ENCODE results near the gene MIA2.
"Not testable (repeated sequence)": the region's sequence is repeated elsewhere in the genome, so short reads cannot be mapped to it uniquely, and the experiment has no call there.

Gene MIA2

GRCh38 chr14:39272918-39273317, 39.2 kb downstream of the MIA2 start:
- Mint-ChIP-seq H3K36me3 (ENCODE audit: low read depth) (peaks cover 23% of the 10 kb centered on the region), H3K27me3 (no peaks in the 10 kb centered on the region), H3K4me3 (no peak overlapping the region), H3K9me3 (peaks cover 3% of the 10 kb centered on the region), H3K4me1 (ENCODE audit: low read depth) (peaks cover 82% of the 10 kb centered on the region), H3K27ac (peak overlapping the region; percentile 11)
- DNase-seq: no peak

GRCh38 chr14:39275395-39275794, 41.7 kb downstream of the MIA2 start:
- Mint-ChIP-seq H3K27me3 (no peaks in the 10 kb centered on the region), H3K27ac (no peak overlapping the region), H3K36me3 (ENCODE audit: low read depth) (peaks cover 45% of the 10 kb centered on the region), H3K4me1 (ENCODE audit: low read depth) (peaks cover 77% of the 10 kb centered on the region), H3K9me3 (peaks cover 3% of the 10 kb centered on the region), H3K4me3 (no peak overlapping the region)
- DNase-seq: no peak

GRCh38 chr14:39276005-39276404, 42.3 kb downstream of the MIA2 start:
- peaks cover 71% of the 10 kb centered on the region for H3K4me1 Mint-ChIP-seq (ENCODE audit: low read depth)
- peaks cover 47% of the 10 kb centered on the region for H3K36me3 Mint-ChIP-seq (ENCODE audit: low read depth)

GRCh38 chr14:39276579-39277114, 42.9 kb downstream of the MIA2 start:
- DNase-seq: no peak
- peaks cover 49% of the 10 kb centered on the region for H3K36me3 Mint-ChIP-seq (ENCODE audit: low read depth)
- H3K4me1 Mint-ChIP-seq (ENCODE audit: low read depth): peaks cover 64% of the 10 kb centered on the region
- no peak overlapping the region for H3K4me3 Mint-ChIP-seq
- H3K9me3 Mint-ChIP-seq: peaks cover under 1% of the 10 kb centered on the region
- peak overlapping the region; percentile 58 for H3K27ac Mint-ChIP-seq
- no peaks in the 10 kb centered on the region for H3K27me3 Mint-ChIP-seq

More at GRCh38 chr14:39276005-39276404, 42.3 kb downstream of the MIA2 start:
- H3K27ac Mint-ChIP-seq: peak overlapping the region; percentile 58
- no peak overlapping the region for H3K4me3 Mint-ChIP-seq
- no peaks in the 10 kb centered on the region for H3K27me3 Mint-ChIP-seq
- DNase-seq: no peak
- H3K9me3 Mint-ChIP-seq: peaks cover 3% of the 10 kb centered on the region

GRCh38 chr14:39279515-39279914, 45.8 kb downstream of the MIA2 start:
- H3K4me3 Mint-ChIP-seq: no peak overlapping the region
- peak overlapping the region; percentile 37 for H3K27ac Mint-ChIP-seq
- no peak for DNase-seq
- H3K4me1 Mint-ChIP-seq (ENCODE audit: low read depth): peaks cover 43% of the 10 kb centered on the region
- H3K9me3 Mint-ChIP-seq: no peaks in the 10 kb centered on the region
- H3K27me3 Mint-ChIP-seq: no peaks in the 10 kb centered on the region
- peaks cover 61% of the 10 kb centered on the region for H3K36me3 Mint-ChIP-seq (ENCODE audit: low read depth)

- not testable (repeated sequence) for H3K4me3 Mint-ChIP-seq, H3K9me3 Mint-ChIP-seq, H3K27ac Mint-ChIP-seq, H3K27me3 Mint-ChIP-seq, DNase-seq
- Mint-ChIP-seq H3K4me1 (ENCODE audit: low read depth) (peaks cover 36% of the 10 kb centered on the region), H3K36me3 (ENCODE audit: low read depth) (peaks cover 65% of the 10 kb centered on the region)
These were observed 47.0 kb downstream of the MIA2 start for GRCh38 chr14:39280678-39281077.

GRCh38 chr14:39289523-39289922, 55.8 kb downstream of the MIA2 start:
- H3K4me1 Mint-ChIP-seq (ENCODE audit: low read depth): peaks cover 8% of the 10 kb centered on the region
- H3K36me3 Mint-ChIP-seq (ENCODE audit: low read depth): peaks cover 71% of the 10 kb centered on the region
- H3K4me3 Mint-ChIP-seq: no peak overlapping the region
- no peaks in the 10 kb centered on the region for H3K9me3 Mint-ChIP-seq
- no peak overlapping the region for H3K27ac Mint-ChIP-seq
- H3K27me3 Mint-ChIP-seq: no peaks in the 10 kb centered on the region
- DNase-seq: no peak

- Mint-ChIP-seq H3K4me1 (ENCODE audit: low read depth) (peaks cover 8% of the 10 kb centered on the region), H3K4me3 (no peak overlapping the region), H3K36me3 (ENCODE audit: low read depth) (peaks cover 76% of the 10 kb centered on the region), H3K27ac (no peak overlapping the region), H3K9me3 (no peaks in the 10 kb centered on the region), H3K27me3 (no peaks in the 10 kb centered on the region)
- DNase-seq: no peak
These were observed 58.0 kb downstream of the MIA2 start for GRCh38 chr14:39291701-39292100.

- Mint-ChIP-seq H3K36me3 (ENCODE audit: low read depth) (peaks cover 79% of the 10 kb centered on the region), H3K27me3 (no peaks in the 10 kb centered on the region)
- DNase-seq: no peak
These were observed 59.9 kb downstream of the MIA2 start for GRCh38 chr14:39293629-39294028.

GRCh38 chr14:39300389-39300788, 66.7 kb downstream of the MIA2 start:
- not testable (repeated sequence) for H3K27me3 Mint-ChIP-seq; H3K4me1 Mint-ChIP-seq (ENCODE audit: low read depth); H3K4me3 Mint-ChIP-seq; H3K9me3 Mint-ChIP-seq; DNase-seq; H3K27ac Mint-ChIP-seq
- H3K36me3 Mint-ChIP-seq (ENCODE audit: low read depth): peaks cover 76% of the 10 kb centered on the region

More at GRCh38 chr14:39293629-39294028, 59.9 kb downstream of the MIA2 start:
- Mint-ChIP-seq H3K4me3 (no peak overlapping the region), H3K4me1 (ENCODE audit: low read depth) (peaks cover 8% of the 10 kb centered on the region), H3K9me3 (no peaks in the 10 kb centered on the region), H3K27ac (no peak overlapping the region)

- Mint-ChIP-seq H3K4me3 (no peak overlapping the region), H3K27ac (peak overlapping the region; percentile 23), H3K4me1 (ENCODE audit: low read depth) (peaks cover 10% of the 10 kb centered on the region), H3K9me3 (no peaks in the 10 kb centered on the region), H3K36me3 (ENCODE audit: low read depth) (peaks cover 68% of the 10 kb centered on the region), H3K27me3 (no peaks in the 10 kb centered on the region)
- no peak for DNase-seq
These were observed 68.6 kb downstream of the MIA2 start for GRCh38 chr14:39302124-39302810.

GRCh38 chr14:39303115-39303514, 69.4 kb downstream of the MIA2 start:
- Mint-ChIP-seq H3K27me3 (no peaks in the 10 kb centered on the region), H3K9me3 (no peaks in the 10 kb centered on the region), H3K4me1 (ENCODE audit: low read depth) (peaks cover 10% of the 10 kb centered on the region), H3K36me3 (ENCODE audit: low read depth) (peaks cover 68% of the 10 kb centered on the region), H3K4me3 (no peak overlapping the region), H3K27ac (no peak overlapping the region)
- DNase-seq: no peak

- H3K4me1 Mint-ChIP-seq (ENCODE audit: low read depth): no peaks in the 10 kb centered on the region
- peaks cover 64% of the 10 kb centered on the region for H3K36me3 Mint-ChIP-seq (ENCODE audit: low read depth)
- no peaks in the 10 kb centered on the region for H3K9me3 Mint-ChIP-seq
- DNase-seq: no peak
- H3K27ac Mint-ChIP-seq: no peak overlapping the region
- no peaks in the 10 kb centered on the region for H3K27me3 Mint-ChIP-seq
- H3K4me3 Mint-ChIP-seq: no peak overlapping the region
These were observed 74.1 kb downstream of the MIA2 start for GRCh38 chr14:39307815-39308214.

- peaks cover 57% of the 10 kb centered on the region for H3K36me3 Mint-ChIP-seq (ENCODE audit: low read depth)
- no peak overlapping the region for H3K27ac Mint-ChIP-seq
- H3K27me3 Mint-ChIP-seq: no peaks in the 10 kb centered on the region
- H3K4me3 Mint-ChIP-seq: no peak overlapping the region
- DNase-seq: no peak
- no peaks in the 10 kb centered on the region for H3K9me3 Mint-ChIP-seq
- H3K4me1 Mint-ChIP-seq (ENCODE audit: low read depth): no peaks in the 10 kb centered on the region
These were observed 76.3 kb downstream of the MIA2 start for GRCh38 chr14:39310051-39310450.

- Mint-ChIP-seq H3K27ac (no peak overlapping the region), H3K36me3 (ENCODE audit: low read depth) (peaks cover 59% of the 10 kb centered on the region), H3K4me3 (no peak overlapping the region), H3K9me3 (no peaks in the 10 kb centered on the region), H3K4me1 (ENCODE audit: low read depth) (no peaks in the 10 kb centered on the region), H3K27me3 (no peaks in the 10 kb centered on the region)
- DNase-seq: no peak
These were observed 82.2 kb downstream of the MIA2 start for GRCh38 chr14:39315859-39316444.

All from activated T-cell treated with anti-CD3 and anti-CD28 coated beads, Interleukin-2, amount 50 U/mL, for 24 hours (primary cell).